Transverse colon (tissue), 4 donors: ENCODE data around the gene TMED10. TPM values are rescaled to one million over a fixed set of nuclear protein-coding genes. Genes with fewer than 3 reads are reported as not detected.

ENCODE experiments used
- DNase-seq: peaks from one replicate; pipeline ENCODE4 v3.0.0-alpha.2; 2019
- H3K27ac ChIP-seq, 4 donors: fragments of 200-600 bp; sonication (generic); 2 replicates each; pipeline ENCODE4 v1.5.1; 2016 to 2018; ENCODE audit warnings: inconsistent platforms in 4 of 4
- H3K27me3 ChIP-seq: fragments of 200-600 bp; sonication (generic); 2 replicates; pipeline ENCODE4 v1.5.1; 2017; ENCODE audit warnings: inconsistent platforms
- H3K36me3 ChIP-seq, 4 donors: fragments of 200-600 bp; sonication (generic); 2 replicates each; pipeline ENCODE4 v1.5.1; 2017 to 2019; ENCODE audit warnings: inconsistent platforms in 4 of 4
- H3K4me1 ChIP-seq, 4 donors: fragments of 200-600 bp; sonication (generic); 2 replicates each; pipeline ENCODE4 v1.5.1; 2017 to 2020; ENCODE audit warnings: inconsistent platforms in 4 of 4
- H3K4me3 ChIP-seq, 4 donors: fragments of 200-600 bp; sonication (generic); 1 replicate in 1 of 4; 2 replicates in 3 of 4; pipeline versions ENCODE4 v1.5.1 to v1.6.1; 2017 to 2019; ENCODE audit warnings: inconsistent platforms in 4 of 4
- H3K9me3 ChIP-seq, 2 donors: fragments of 200-600 bp; sonication (generic); 2 replicates each; pipeline ENCODE4 v1.5.1; 2017 to 2019; ENCODE audit warnings: inconsistent platforms in 2 of 2
- CTCF ChIP-seq, 5 experiments: fragments of 200-600 bp in 3 of 5; fragments of 450-650 bp in 2 of 5; sonication (generic) in 3 of 5; IDR thresholded peaks; 1 replicate in 2 of 5; 2 replicates in 3 of 5; pipeline ENCODE4 v1.5.1; 2016 to 2017; ENCODE audit warnings: antibody characterized with exemption in 5 of 5, inconsistent platforms in 3 of 5, mild to moderate bottlenecking in 2 of 5, moderate library complexity in 1 of 5
- EP300 ChIP-seq: sonication (generic); formaldehyde crosslinking; IDR thresholded peaks from one replicate; pipeline ENCODE4 v1.6.1; 2017; ENCODE audit warnings: antibody characterized with exemption, low read depth
- POLR2A ChIP-seq: fragments of 450-650 bp; IDR thresholded peaks from one replicate; pipeline ENCODE4 v1.6.1; 2016; ENCODE audit warnings: antibody characterized with exemption, mild to moderate bottlenecking, moderate library complexity
- POLR2AphosphoS5 ChIP-seq, 3 donors: sonication (generic); formaldehyde crosslinking; IDR thresholded peaks; one replicate each; pipeline ENCODE4 v1.6.1; 2016; ENCODE audit warnings: antibody characterized with exemption in 3 of 3
- WGBS, 2 donors: methylation state at CpG; one replicate each; pipeline ENCODE4 v1.1.5; 2018; ENCODE audit warnings: low coverage in 1 of 2; 5-methylcytosine and 5-hydroxymethylcytosine counted together
- in situ Hi-C, 4 donors: fragments of 200-750 bp; cut with MboI; loops; one replicate each; pipeline versions ENCODE4 v1.15.0 to v1.15.1; 2017; ENCODE audit warnings: low sequenced_read_pairs in 3 of 4, low pct_ligation_motif_present in 1 of 4, low pct_unique_long_range_greater_than_20kb in 1 of 4
- intact Hi-C: fragments of 100-400 bp; cut with DNase I; formaldehyde crosslinking; loops from one replicate; pipeline ENCODE4 v1.15.1; 2023; ENCODE audit warnings: low total_unique reads
- total RNA-seq, 4 donors: library from RNA; depleted of rRNA; stranded (reverse); fragments of >200 nt; gene quantifications; one replicate each; pipeline ENCODE4 v1.1.0, GENCODE V29; 2016

The TMED10 gene
- total RNA-seq, 4 donors from 2014 or later, result 70.3 to 255 (median 244) TPM

- no peak for DNase-seq
- in situ Hi-C loops, result no loop called here
- WGBS, 2 donors, result 95% methylated on average over 3 of the region's 3 CpGs; no CpG with 5 or more reads in 1 of the 2 donors
These were observed 14.7 kb upstream of the TMED10 start for GRCh38 chr14:75191100-75191499.

GRCh38 chr14:75190023-75190422 lies 13.6 kb upstream of the TMED10 start:
- Histone ChIP-seq H3K27me3 (no peaks in the 10 kb centered on the region), H3K4me1 (peaks cover 0 to 16% (median 3%) of the 10 kb centered on the region in 4 donors), H3K27ac (no peak overlapping the region), H3K4me3 (no peak overlapping the region), H3K36me3 (no peaks in the 10 kb centered on the region), H3K9me3 (no peaks in the 10 kb centered on the region)
- 82 to 92% methylated on average over 1 to 4 of the region's 4 CpGs for WGBS, 2 donors
- intact Hi-C loops (no loop called here), in situ Hi-C loops (no loop called here)
- TF ChIP-seq CTCF (IDR thresholded peaks at IDR 0.05) (no peak), EP300 (no peak), POLR2AphosphoS5 (IDR thresholded peaks at IDR 0.05) (no peak), POLR2A (no peak)
- no peak for DNase-seq

More at GRCh38 chr14:75191100-75191499, 14.7 kb upstream of the TMED10 start:
- H3K27me3 ChIP-seq, result no peaks in the 10 kb centered on the region
- intact Hi-C loops, result no loop called here
- no peak overlapping the region for H3K27ac ChIP-seq
- TF ChIP-seq POLR2AphosphoS5 (IDR thresholded peaks at IDR 0.05) (no peak), CTCF (IDR thresholded peaks at IDR 0.05) (no peak)
- H3K36me3 ChIP-seq, result no peaks in the 10 kb centered on the region
- H3K4me3 ChIP-seq, result no peak overlapping the region
- H3K4me1 ChIP-seq, result peaks cover 0 to 13% (median 3%) of the 10 kb centered on the region in 4 donors
- H3K9me3 ChIP-seq, result no peaks in the 10 kb centered on the region

- Histone ChIP-seq H3K27me3 (no peaks in the 10 kb centered on the region), H3K4me3 (no peak overlapping the region), H3K9me3 (no peaks in the 10 kb centered on the region), H3K4me1 (peaks cover 0 to 28% (median 10%) of the 10 kb centered on the region in 4 donors), H3K27ac (peak overlapping the region; percentile 7 to 47 (median 24)), H3K36me3 (no peaks in the 10 kb centered on the region)
- TF ChIP-seq EP300 (no peak), POLR2AphosphoS5 (IDR thresholded peaks at IDR 0.05) (peak in 1 of 3 donors; percentile 8), CTCF (IDR thresholded peaks at IDR 0.05) (no peak), POLR2A (no peak)
- intact Hi-C loops (loop anchor here (10.0 kb wide), 1 partner anchor 46 kb away; no protein-coding TSS in a partner anchor), in situ Hi-C loops (no loop called here)
- peak; percentile 35 for DNase-seq
- 66 to 77% methylated on average over 5 to 7 of the region's 7 CpGs for WGBS, 2 donors
These were observed 12.3 kb upstream of the TMED10 start for GRCh38 chr14:75188520-75189268.

- 90 to 96% methylated on average over 3 to 4 of the region's 4 CpGs for WGBS, 2 donors
- intact Hi-C loops, result loop anchor here (10.0 kb wide), 1 partner anchor 47 kb away; no protein-coding TSS in a partner anchor
These were observed 11.7 kb upstream of the TMED10 start for GRCh38 chr14:75188086-75188485.

More at GRCh38 chr14:75188086-75188485, 11.7 kb upstream of the TMED10 start:
- in situ Hi-C loops, result no loop called here
- no peaks in the 10 kb centered on the region for H3K27me3 ChIP-seq
- peak overlapping the region in 3 of 4 donors; percentile 10 to 47 (median 38) for H3K27ac ChIP-seq
- no peaks in the 10 kb centered on the region for H3K9me3 ChIP-seq
- no peak for DNase-seq
- H3K4me3 ChIP-seq, result no peak overlapping the region
- H3K4me1 ChIP-seq, result peaks cover 0 to 34% (median 13%) of the 10 kb centered on the region in 4 donors
- TF ChIP-seq POLR2A (no peak), CTCF (IDR thresholded peaks at IDR 0.05) (no peak), POLR2AphosphoS5 (IDR thresholded peaks at IDR 0.05) (no peak), EP300 (no peak)
- no peaks in the 10 kb centered on the region for H3K36me3 ChIP-seq
